Vagina (tissue), 2 donors: ENCODE measurements around the gene WWC2.

Experiments used
- CTCF ChIP-seq, 3 experiments: fragments of 450-650 bp in 2 of 3; fragments of 200-600 bp in 1 of 3; sonication (generic) in 1 of 3; IDR thresholded peaks; one replicate each; pipeline ENCODE4 v1.5.1; 2017 to 2019; ENCODE audit warnings: antibody characterized with exemption in 3 of 3, mild to moderate bottlenecking in 2 of 3, moderate library complexity in 2 of 3
- POLR2A ChIP-seq, 2 donors: fragments of 450-650 bp; IDR thresholded peaks; one replicate each; pipeline ENCODE4 v1.6.1; 2017; ENCODE audit warnings: antibody characterized with exemption in 2 of 2, mild to moderate bottlenecking in 2 of 2, moderate library complexity in 2 of 2
- POLR2AphosphoS5 ChIP-seq, 2 donors: sonication (generic); formaldehyde crosslinking; IDR thresholded peaks; one replicate each; pipeline ENCODE4 v1.9.0; 2017; ENCODE audit warnings: antibody characterized with exemption in 2 of 2, mild to moderate bottlenecking in 2 of 2, low read depth in 1 of 2; ENCODE audit not compliant: insufficient read depth in 1 of 2

GRCh38 chr4:183132865-183133264 lies 33.8 kb downstream of the WWC2 start:
- no peak for TF ChIP-seq POLR2A (IDR thresholded peaks at IDR 0.05)
- TF ChIP-seq CTCF (IDR thresholded peaks at IDR 0.05), result no peak
- TF ChIP-seq POLR2AphosphoS5 (IDR thresholded peaks at IDR 0.05; ENCODE audit: insufficient read depth in 1 of 2, low read depth in 1 of 2), result no peak
